HUES48 (cell line): ENCODE data around the gene RASL11A.
"Not testable (repeated sequence)": the region's sequence is repeated elsewhere in the genome, so short reads cannot be mapped to it uniquely, and the experiment has no call there.

Experiments
- H3K27ac ChIP-seq: one replicate; pipeline ENCODE4 v1.7.0; 2013; ENCODE audit warnings: low read depth, low read length, inconsistent platforms
- H3K27me3 ChIP-seq: 2 replicates; pipeline ENCODE4 v1.6.1; 2013; ENCODE audit warnings: mild to moderate bottlenecking, low read length; ENCODE audit not compliant: control insufficient read depth, insufficient read depth
- H3K36me3 ChIP-seq: 2 replicates; pipeline ENCODE4 v1.6.1; 2013; ENCODE audit warnings: low read length; ENCODE audit not compliant: control insufficient read depth, insufficient read depth
- H3K4me1 ChIP-seq: 2 replicates; pipeline ENCODE4 v1.6.1; 2013; ENCODE audit warnings: mild to moderate bottlenecking, low read length; ENCODE audit not compliant: control insufficient read depth, insufficient read depth
- H3K4me3 ChIP-seq: 2 replicates; pipeline ENCODE4 v1.5.1; 2013; ENCODE audit warnings: mild to moderate bottlenecking, low read depth, low read length
- H3K9ac ChIP-seq: 2 replicates; pipeline ENCODE4 v1.6.1; 2013; ENCODE audit warnings: mild to moderate bottlenecking, low read depth, low read length, moderate library complexity
- H3K9me3 ChIP-seq: 2 replicates; pipeline ENCODE4 v1.6.1; 2013; ENCODE audit warnings: low read length; ENCODE audit not compliant: control insufficient read depth, insufficient read depth

Gene RASL11A

DNA sequence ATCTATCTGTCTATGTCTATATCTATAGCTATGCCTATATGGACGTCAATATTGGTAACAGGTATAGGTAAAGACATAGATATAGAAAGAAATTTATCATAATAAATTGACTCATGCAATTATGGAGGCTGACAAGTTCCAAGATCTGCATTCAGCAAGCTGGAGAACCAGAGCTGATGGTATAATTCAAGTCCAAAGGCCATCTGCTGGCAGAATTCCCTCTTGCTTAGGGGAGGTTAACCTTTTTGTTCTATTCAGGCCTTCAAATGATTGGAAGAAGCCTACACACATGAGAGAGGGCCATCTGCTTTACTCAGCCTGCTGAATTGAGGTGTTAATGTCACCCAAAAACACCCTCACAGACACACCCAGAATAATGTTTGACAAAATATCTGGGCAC lies 10.8 kb downstream of the RASL11A start:
- Histone ChIP-seq H3K4me3 (no peak overlapping the region), H3K9ac (no peak overlapping the region), H3K4me1 (peaks cover 12% of the 10 kb centered on the region; the same call in 1 of the 2 replicates), H3K9me3 (no peaks in the 10 kb centered on the region), H3K27ac (no peak overlapping the region), H3K36me3 (no peaks in the 10 kb centered on the region), H3K27me3 (no peaks in the 10 kb centered on the region)

DNA sequence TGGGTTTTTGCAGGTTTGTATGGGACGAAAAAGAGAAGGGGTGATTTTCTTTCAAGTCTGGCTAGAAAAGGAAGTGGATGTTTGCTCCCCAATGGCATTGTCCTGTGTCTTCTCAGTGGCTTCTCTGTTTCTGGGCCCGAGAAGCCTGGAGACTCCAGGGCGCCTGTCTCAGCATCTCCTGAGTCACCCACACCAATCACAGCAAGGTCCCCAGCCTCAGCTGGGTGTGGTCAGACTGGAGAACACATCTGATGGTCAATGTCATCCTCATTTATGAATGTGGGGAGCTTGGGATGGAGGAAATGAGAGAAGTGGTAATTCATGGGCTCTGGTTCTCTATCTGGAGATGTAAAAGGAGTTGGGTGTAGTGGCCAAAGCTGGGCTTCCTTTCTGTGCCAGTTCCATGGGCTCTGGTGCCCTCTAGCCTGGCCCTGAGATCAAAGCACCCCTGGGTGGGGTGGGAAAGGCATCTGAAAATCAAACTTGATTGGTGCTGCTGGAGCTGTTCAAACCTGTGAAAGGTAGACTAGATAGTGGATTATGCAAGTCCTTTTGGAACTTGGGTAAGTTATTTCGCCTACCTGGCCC lies 13.4 kb downstream of the RASL11A start:
- H3K4me1 ChIP-seq = peaks cover 12% of the 10 kb centered on the region; the same call in 1 of the 2 replicates
- no peak overlapping the region for H3K27ac ChIP-seq

DNA sequence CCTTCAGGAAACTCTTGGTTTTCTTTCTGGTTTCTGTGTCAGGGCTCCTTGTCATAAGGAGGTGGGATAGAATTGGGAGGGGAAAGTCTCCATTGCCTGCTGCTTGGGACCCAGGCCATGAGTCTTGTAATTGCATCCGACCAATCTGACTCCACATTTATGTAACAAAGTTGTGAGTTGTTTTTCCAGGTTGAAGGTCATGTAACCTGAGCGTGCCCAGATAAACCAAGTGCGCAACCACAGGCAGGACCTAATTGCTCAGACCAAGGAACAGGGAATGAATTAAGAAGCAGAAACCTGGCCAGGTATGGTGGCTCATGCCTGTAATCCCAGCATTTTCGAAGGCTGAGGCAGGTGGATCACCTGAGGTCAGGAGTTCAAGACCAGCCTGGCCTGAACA lies 17.8 kb downstream of the RASL11A start:
- no peak overlapping the region for H3K27ac ChIP-seq
- no peaks in the 10 kb centered on the region for H3K27me3 ChIP-seq
- H3K9ac ChIP-seq = no peak overlapping the region
- no peaks in the 10 kb centered on the region for H3K9me3 ChIP-seq
- no peak overlapping the region for H3K4me3 ChIP-seq
- no peaks in the 10 kb centered on the region for H3K4me1 ChIP-seq
- no peaks in the 10 kb centered on the region for H3K36me3 ChIP-seq

More for the DNA sequence above, 13.4 kb downstream of the RASL11A start:
- Histone ChIP-seq H3K4me3 (no peak overlapping the region), H3K9me3 (no peaks in the 10 kb centered on the region), H3K9ac (no peak overlapping the region), H3K27me3 (no peaks in the 10 kb centered on the region), H3K36me3 (no peaks in the 10 kb centered on the region)

DNA sequence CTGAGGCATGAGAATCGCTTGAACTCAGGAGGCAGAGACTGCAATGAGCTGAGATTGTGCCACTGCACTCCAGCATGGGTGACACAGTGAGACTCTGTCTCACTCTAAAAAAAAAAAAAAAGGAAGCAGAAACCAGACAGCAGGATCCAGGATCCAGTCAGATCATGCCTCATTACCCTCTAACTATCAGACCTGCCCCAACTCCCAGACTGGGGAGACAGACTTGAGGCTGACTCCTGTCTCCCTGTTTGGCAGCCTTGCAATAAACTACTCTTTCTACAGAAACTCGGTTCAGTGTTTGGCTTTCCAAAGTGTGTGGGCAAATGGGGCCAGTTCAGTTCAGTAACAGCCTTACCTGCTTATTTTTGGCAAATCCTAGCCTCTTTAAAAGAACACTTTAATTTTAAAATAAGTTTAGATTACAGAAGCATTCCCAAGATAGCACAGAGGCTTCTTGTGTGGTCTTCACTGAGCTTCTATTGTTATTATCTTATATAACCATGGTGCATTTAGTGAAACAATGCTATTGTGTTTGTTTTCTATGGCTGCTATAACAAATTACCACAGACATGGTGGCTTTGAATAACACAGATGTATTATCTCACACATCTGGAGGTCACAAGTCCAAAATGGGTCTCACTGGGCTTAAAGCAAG lies 18.5 kb downstream of the RASL11A start:
- Histone ChIP-seq H3K9ac (no peak overlapping the region), H3K4me3 (no peak overlapping the region), H3K27ac (no peak overlapping the region), H3K4me1 (no peaks in the 10 kb centered on the region), H3K9me3 (no peaks in the 10 kb centered on the region), H3K36me3 (no peaks in the 10 kb centered on the region), H3K27me3 (no peaks in the 10 kb centered on the region)

DNA sequence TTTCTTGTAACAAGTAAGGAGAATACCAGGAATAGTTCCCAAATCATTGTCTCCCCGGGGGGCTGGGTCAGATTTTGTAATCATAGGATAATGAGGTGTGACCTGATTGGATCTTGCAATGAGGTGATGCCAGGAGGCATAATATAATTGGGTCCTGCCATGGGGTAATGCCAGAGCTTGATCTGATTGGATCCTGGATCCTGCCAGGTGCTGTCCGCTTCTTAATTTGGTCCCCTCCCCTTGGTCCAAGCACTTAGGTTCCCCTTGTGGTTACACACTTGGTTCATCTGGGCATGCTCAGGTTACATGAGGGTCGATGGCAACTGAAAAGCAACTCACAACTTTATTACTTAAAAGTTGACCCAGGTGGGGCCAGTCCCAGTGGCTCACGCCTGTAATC lies 20.1 kb downstream of the RASL11A start:
- Histone ChIP-seq H3K36me3 (no peaks in the 10 kb centered on the region), H3K27ac (no peak overlapping the region)

DNA sequence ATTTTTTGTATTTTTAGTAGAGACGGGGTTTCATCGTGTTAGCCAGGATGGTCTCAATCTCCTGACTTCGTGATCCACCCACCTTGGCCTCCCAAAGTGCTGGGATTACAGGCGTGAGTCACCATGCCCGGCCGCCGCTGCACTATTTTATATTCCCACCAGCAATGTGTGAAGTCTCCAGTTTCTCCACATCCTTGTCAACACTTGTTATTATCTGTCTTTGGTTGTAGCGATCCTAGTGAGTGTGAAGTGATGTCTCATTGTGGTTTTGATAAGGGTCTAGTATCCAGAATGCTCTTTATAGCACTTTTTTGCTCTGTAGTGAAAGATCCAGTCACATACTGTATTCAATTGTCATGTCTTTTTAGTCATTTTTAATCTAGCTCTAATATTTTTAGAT lies 21.3 kb downstream of the RASL11A start:
- H3K9me3 ChIP-seq, H3K27me3 ChIP-seq, H3K4me3 ChIP-seq, H3K4me1 ChIP-seq, H3K36me3 ChIP-seq, H3K9ac ChIP-seq, H3K27ac ChIP-seq: not testable (repeated sequence)

More for the DNA sequence above, 20.1 kb downstream of the RASL11A start:
- Histone ChIP-seq H3K4me1 (no peaks in the 10 kb centered on the region), H3K9me3 (no peaks in the 10 kb centered on the region), H3K9ac (no peak overlapping the region), H3K27me3 (no peaks in the 10 kb centered on the region), H3K4me3 (no peak overlapping the region)

DNA sequence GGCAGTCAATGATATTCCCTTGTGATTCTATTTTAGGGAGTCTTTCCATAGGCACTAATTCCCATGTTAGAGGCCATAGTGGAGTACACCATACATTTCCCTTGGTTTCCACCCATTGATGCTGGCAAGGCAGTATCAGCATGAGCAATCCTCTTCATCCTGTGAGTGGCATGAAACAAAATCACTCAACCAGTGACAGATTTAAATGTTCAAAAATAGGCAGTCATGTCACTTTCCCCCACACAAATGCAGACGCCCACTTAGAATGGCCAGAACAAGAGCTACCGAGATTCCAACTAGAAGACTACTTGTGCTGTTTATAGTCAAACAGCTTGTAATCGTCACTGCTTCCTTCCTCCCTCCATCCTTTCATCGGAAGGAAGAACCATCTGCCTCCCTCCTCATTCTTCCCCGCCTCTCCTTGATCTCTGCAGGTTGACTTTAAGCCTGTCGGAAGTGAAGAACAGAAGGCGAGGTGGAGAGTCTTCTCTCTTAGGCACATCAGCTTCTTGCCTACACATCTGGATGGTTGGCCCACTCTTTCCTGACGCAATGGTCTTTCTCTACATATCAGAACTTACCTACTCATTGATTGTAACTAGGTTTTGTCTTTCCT lies 22.6 kb downstream of the RASL11A start:
- Histone ChIP-seq H3K4me1 (no peaks in the 10 kb centered on the region; the same call in 1 of the 2 replicates), H3K4me3 (no peak overlapping the region), H3K27me3 (no peaks in the 10 kb centered on the region), H3K9me3 (no peaks in the 10 kb centered on the region), H3K36me3 (no peaks in the 10 kb centered on the region), H3K9ac (no peak overlapping the region), H3K27ac (no peak overlapping the region)

DNA sequence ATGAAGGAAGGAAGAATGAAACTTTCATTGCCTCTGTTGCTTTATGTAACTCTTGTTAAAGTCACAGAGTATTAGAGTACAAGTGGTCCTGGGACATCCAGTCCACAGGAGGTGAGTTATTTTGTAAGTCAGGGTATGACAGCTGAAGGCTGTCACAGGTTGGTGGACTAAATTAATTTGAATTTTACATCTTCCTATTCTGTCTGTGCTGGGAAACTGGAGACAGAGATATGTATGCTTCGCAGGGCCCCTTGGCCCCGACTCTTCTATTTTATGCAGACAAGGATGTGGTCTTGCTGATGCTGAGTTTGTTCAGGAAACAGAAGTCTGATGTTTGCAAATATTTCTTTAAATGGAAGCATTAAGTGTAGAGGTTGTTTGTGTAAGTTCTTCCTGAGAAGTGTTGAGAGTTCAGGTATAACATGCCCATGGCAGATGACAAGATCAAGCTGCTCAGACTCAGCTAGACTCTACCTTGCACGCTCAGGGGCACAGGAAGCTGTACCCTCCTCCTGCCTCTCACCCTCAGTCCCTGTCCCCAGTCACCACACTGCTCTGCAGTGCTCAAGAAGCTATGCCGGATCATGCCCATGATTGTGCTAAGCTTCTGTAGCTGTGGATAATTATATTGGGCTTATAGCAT lies 23.4 kb downstream of the RASL11A start:
- Histone ChIP-seq H3K4me1 (no peaks in the 10 kb centered on the region; the same call in 1 of the 2 replicates), H3K27ac (no peak overlapping the region), H3K27me3 (no peaks in the 10 kb centered on the region), H3K9ac (no peak overlapping the region), H3K36me3 (no peaks in the 10 kb centered on the region), H3K4me3 (no peak overlapping the region), H3K9me3 (no peaks in the 10 kb centered on the region)

DNA sequence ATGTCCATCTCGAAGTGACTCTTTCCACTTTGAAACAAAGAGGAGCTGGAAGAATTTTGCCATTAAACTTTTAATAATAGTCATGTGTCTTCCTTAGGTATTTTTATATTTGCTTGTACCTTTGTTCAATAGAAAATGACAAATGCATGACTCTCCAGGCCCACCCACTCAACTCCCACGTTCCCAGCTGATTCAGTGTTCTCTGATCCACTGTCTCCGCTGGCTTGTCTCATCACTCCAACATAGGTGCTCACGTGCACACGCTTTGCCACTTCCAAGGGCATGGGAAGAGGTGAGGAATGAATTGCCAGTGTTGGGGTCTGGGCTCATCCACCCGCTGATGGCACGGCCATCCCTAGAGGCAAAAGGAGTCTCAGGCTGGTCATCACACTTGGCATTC lies 24.5 kb downstream of the RASL11A start:
- no peaks in the 10 kb centered on the region for H3K9me3 ChIP-seq
- H3K27me3 ChIP-seq = no peaks in the 10 kb centered on the region
- no peak overlapping the region for H3K27ac ChIP-seq
- no peaks in the 10 kb centered on the region for H3K36me3 ChIP-seq
- H3K9ac ChIP-seq = no peak overlapping the region
- no peak overlapping the region for H3K4me3 ChIP-seq
- no peaks in the 10 kb centered on the region; the same call in 1 of the 2 replicates for H3K4me1 ChIP-seq

DNA sequence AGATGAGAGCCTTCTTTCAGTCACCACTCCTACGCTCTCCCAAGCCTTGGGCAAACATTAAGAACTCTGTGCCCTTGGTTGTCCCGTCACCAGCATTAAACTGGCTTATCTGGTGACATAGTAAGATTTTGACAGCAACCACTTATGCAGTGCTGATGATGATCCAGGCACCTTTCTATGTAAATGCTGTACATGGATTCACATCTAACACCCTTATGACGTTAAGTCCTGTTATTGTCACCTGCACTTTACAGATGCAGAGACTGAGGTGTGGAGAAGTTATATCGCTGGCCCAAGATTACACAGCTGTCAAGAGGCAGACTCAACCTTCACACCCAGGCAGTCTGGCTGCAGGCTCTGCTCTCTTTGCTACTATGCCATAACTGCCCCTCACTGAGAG lies 25.0 kb downstream of the RASL11A start:
- no peak overlapping the region for H3K27ac ChIP-seq
- no peaks in the 10 kb centered on the region for H3K9me3 ChIP-seq
- H3K9ac ChIP-seq = no peak overlapping the region
- H3K4me1 ChIP-seq = no peaks in the 10 kb centered on the region; the same call in 1 of the 2 replicates
- H3K36me3 ChIP-seq = no peaks in the 10 kb centered on the region
- H3K4me3 ChIP-seq = no peak overlapping the region
- H3K27me3 ChIP-seq = no peaks in the 10 kb centered on the region

DNA sequence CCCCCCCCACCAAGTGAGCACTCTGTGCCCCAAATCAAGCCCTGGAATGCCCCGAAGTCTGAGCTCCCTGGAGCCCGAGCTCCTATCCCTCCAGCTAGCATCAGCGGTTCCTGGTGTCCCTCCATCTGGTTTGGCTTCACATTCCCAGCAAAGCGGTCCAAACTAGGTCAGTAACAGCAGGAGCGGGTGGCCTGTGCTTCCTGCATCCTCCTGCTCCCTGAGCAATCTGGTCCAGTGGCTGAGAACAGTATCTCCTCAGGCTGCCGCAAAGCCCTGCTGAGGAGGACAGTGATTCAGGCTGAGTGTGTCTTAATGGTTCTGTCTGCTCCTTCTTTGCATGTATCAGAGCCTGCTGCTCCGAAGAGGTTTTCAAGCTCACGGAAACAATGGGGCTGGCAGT lies 25.9 kb downstream of the RASL11A start:
- Histone ChIP-seq H3K9me3 (no peaks in the 10 kb centered on the region), H3K9ac (no peak overlapping the region), H3K4me1 (no peaks in the 10 kb centered on the region; the same call in 1 of the 2 replicates), H3K4me3 (no peak overlapping the region), H3K36me3 (no peaks in the 10 kb centered on the region), H3K27me3 (no peaks in the 10 kb centered on the region), H3K27ac (no peak overlapping the region)
